Effector memory CD4-positive, alpha-beta T cell (primary cell): Measurements from ENCODE around the gene C2orf72.
"Not testable (repeated sequence)": the region's sequence is repeated elsewhere in the genome, so short reads cannot be mapped to it uniquely, and the experiment has no call there.

Experiments used
- DNase-seq, 3 donors: peaks; one replicate each; pipeline ENCODE4 v3.0.0-alpha.2; 2020
- H3K27ac ChIP-seq: 2 replicates; pipeline ENCODE4 v1.7.0; 2013; ENCODE audit warnings: mild to moderate bottlenecking, low read length, moderate library complexity; ENCODE audit not compliant: insufficient read depth, poor library complexity, severe bottlenecking
- H3K27me3 ChIP-seq: replicated peaks from 2 replicates; pipeline ENCODE4 v1.7.0; 2013; ENCODE audit warnings: mild to moderate bottlenecking, low read length; ENCODE audit not compliant: insufficient read depth, control insufficient read depth, poor library complexity, severe bottlenecking
- H3K36me3 ChIP-seq: 2 replicates; pipeline ENCODE4 v1.7.0; 2013; ENCODE audit warnings: mild to moderate bottlenecking, low read length, moderate library complexity; ENCODE audit not compliant: control insufficient read depth, insufficient read depth
- H3K4me1 ChIP-seq: 2 replicates; pipeline ENCODE4 v1.7.0; 2013; ENCODE audit warnings: low read length, mild to moderate bottlenecking; ENCODE audit not compliant: control insufficient read depth, insufficient read depth, poor library complexity, severe bottlenecking
- H3K4me3 ChIP-seq: 2 replicates; pipeline ENCODE4 v1.7.0; 2013; ENCODE audit warnings: low read length, low read depth, mild to moderate bottlenecking; ENCODE audit not compliant: insufficient read depth, poor library complexity, severe bottlenecking
- H3K9me3 ChIP-seq: 2 replicates; pipeline ENCODE4 v1.7.0; 2013; ENCODE audit warnings: mild to moderate bottlenecking, low read length, moderate library complexity; ENCODE audit not compliant: control insufficient read depth

C2orf72 gene

GRCh38 chr2:231067531-231067930 lies 30.2 kb downstream of the C2orf72 start:
- not testable (repeated sequence) for DNase-seq, H3K27ac ChIP-seq, H3K4me1 ChIP-seq, H3K27me3 ChIP-seq, H3K4me3 ChIP-seq, H3K9me3 ChIP-seq
- peaks cover 58% of the 10 kb centered on the region for H3K36me3 ChIP-seq

DNA sequence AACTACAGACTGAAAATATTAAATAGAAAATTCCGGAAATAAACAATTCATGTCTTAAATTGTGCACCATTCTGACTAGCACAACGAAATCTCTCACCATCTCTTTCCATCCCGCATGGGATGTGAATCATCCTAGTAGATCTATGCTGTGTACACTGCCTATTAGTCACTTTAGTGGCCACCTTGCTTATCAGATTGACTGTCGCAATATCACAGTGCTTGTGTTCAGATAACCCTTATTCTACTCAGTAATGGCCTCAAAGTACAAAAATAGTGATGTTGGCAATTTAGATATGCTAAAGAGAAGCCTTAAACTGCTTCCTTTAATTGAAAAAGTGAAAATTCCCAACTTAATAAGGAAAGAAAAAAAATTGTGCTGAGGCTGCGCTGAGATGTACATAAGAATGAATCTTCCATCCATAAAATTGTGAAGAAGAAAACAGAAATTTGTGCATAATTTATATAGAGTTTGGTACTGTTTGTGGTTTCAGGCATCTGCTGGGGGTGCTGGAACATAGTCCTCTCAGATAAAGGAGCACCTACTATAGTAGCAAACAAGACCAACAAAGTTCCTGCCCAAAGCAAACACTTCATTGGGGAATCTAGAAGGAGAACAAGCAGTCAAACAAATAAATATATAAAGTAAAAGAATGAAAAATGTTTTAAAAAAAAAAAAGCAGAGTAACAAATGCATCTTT lies 31.4 kb downstream of the C2orf72 start:
- no peak for DNase-seq
- H3K36me3 ChIP-seq, result peaks cover 59% of the 10 kb centered on the region
- H3K27me3 ChIP-seq, result no peaks in the 10 kb centered on the region
- no peaks in the 10 kb centered on the region for H3K9me3 ChIP-seq
- no peak overlapping the region for H3K4me3 ChIP-seq
- H3K27ac ChIP-seq, result no peak overlapping the region
- H3K4me1 ChIP-seq, result no peaks in the 10 kb centered on the region

- H3K4me1 ChIP-seq, result no peaks in the 10 kb centered on the region
- no peak for DNase-seq
- no peak overlapping the region for H3K27ac ChIP-seq
- H3K4me3 ChIP-seq, result no peak overlapping the region
- H3K27me3 ChIP-seq, result no peaks in the 10 kb centered on the region
- H3K36me3 ChIP-seq, result peaks cover 54% of the 10 kb centered on the region
- H3K9me3 ChIP-seq, result no peaks in the 10 kb centered on the region
These were observed 32.2 kb downstream of the C2orf72 start for GRCh38 chr2:231069379-231070054.

DNA sequence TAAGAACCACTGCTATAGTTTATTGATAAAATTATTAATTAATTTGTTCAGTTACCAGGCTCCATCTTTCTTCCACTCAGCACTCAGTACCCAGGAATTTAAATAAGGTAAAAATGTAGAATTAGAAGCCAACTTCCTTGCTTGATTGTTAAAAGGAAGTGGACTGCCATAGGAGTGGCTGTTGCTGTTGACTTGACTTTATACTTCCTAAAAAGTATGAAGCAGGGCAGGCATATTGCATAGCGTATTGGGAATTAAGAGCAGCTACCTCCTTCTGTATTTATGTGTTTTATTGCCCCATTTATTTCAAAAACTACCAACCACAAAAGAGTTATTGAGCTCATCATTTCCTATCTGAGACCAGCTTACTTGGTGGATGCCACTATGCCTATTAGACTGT lies 47.2 kb downstream of the C2orf72 start:
- Histone ChIP-seq H3K4me1 (no peaks in the 10 kb centered on the region), H3K27me3 (no peaks in the 10 kb centered on the region), H3K36me3 (peaks cover 83% of the 10 kb centered on the region), H3K27ac (no peak overlapping the region), H3K4me3 (no peak overlapping the region), H3K9me3 (no peaks in the 10 kb centered on the region)
- DNase-seq, result no peak

DNA sequence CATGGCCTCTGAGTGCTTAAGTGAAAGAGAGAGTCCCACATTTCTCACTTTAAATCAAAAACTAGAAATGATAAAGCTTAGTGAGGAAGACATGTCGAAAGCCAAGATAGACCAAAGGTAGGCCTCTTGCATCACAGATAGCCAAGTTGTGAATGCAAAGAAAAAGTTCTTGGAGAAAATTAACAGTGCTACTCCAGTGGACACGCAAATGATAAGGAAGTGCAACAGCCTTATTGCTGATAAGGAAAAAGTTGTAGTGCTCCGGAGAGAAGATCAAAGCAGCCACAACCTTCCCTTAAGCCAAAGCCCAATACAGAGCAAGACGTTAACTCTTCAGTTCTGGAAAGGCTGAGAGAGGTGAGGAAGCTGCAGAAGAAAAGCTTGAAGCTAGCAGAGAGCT lies 51.4 kb downstream of the C2orf72 start:
- H3K27me3 ChIP-seq, result no peaks in the 10 kb centered on the region
- no peak for DNase-seq
- H3K4me3 ChIP-seq, result no peak overlapping the region
- no peaks in the 10 kb centered on the region for H3K9me3 ChIP-seq
- no peaks in the 10 kb centered on the region for H3K4me1 ChIP-seq
- no peak overlapping the region for H3K27ac ChIP-seq
- peaks cover 54% of the 10 kb centered on the region for H3K36me3 ChIP-seq

DNA sequence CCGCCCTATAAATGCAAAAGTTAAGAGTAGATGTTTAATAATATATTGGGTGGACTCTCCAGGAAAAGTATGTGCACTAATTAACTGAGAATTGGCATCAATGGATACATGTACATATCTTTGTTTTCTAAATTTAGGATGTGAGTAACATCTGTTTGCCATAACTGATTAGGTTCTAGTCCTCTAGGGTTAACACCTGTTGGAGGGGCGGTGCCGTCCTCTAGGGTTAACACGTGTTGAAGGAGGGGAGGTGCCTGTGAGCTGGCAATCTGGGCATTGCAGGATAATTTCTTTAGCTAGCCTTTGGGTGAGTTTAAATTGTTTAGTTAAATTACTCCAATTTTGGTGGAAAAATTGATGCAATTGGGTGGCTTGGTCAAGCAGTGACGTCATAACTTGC lies 56.6 kb downstream of the C2orf72 start:
- no peak for DNase-seq
- Histone ChIP-seq H3K4me3 (no peak overlapping the region), H3K27ac (no peak overlapping the region), H3K27me3 (no peaks in the 10 kb centered on the region), H3K36me3 (peaks cover 15% of the 10 kb centered on the region), H3K4me1 (no peaks in the 10 kb centered on the region), H3K9me3 (no peaks in the 10 kb centered on the region)

- Histone ChIP-seq H3K4me3 (no peak overlapping the region), H3K9me3 (no peaks in the 10 kb centered on the region), H3K27me3 (no peaks in the 10 kb centered on the region), H3K36me3 (peaks cover 16% of the 10 kb centered on the region), H3K4me1 (no peaks in the 10 kb centered on the region), H3K27ac (no peak overlapping the region)
- no peak for DNase-seq
These were observed 57.5 kb downstream of the C2orf72 start for GRCh38 chr2:231094736-231095346.
